ENCODE results near the gene TSC22D2.

The TSC22D2 gene

DNA sequence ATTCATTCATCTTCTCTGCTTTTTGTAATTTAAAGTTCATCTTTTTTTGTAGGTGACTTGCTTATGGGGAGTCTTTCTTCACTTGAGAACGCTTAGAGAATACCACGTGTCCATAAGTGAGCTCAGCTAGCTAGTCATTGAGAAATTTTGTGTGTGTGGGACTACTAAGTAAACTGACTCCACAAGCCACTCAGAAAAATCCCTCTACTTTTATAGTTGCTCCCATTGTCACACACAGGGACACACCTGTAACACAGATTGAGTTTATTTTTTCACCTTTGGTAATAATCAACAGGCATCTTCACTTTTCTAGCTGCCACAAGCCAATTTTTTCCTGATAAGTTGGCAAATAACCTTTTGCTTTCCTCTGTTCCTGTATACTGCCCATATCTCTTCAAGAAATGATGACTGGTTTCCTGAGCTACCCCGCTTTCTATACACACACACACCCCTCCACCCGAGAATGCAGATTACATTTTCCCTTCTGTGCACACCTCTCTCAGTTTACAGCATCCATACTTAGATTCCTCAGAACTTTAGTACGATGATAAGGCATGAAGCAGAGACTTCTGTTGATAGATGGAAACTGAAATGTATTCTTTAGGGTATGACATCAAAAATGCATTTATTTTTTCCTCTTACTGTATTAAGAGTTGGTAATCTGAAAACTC is 4.6 kb downstream of the TSC22D2 start:
- DNase-seq = no peak

DNA sequence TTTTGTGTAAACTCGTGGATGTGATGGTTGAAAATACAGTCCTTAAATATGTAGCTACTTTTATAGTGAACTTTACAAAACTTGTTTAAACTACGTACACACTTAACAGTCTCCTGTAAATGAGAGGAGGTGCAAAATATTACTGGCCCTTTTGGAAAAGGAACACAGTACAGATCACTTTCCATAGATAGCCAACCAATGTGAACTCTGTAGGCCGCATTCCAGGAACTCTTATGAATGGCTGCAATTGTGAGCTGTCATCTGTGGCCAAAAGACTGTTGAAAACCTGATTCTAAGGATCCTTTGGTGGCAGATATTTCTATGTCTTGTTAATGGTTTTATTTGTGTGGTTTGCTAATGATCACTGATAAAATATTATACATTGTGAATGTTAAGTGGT is 6.2 kb downstream of the TSC22D2 start:
- DNase-seq = peak in 1 of 2 experiments; percentile 67

DNA sequence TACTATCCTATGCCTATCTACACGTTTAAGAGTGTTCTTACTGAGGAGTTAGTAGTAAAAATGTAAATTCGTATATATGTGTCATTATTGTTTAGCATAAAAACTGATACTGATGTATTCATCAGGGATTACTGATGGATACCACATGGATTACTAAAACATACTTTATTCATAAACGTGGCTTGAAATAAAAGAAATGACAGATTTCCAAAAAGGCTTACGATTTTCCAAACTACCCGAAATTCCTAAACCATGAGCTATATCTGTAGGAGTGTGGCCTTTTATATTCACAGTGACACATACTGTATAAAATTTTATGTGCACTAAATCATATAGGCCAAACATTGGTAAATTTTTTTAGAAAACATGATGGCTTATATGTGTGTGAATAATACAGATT is 6.9 kb downstream of the TSC22D2 start:
- no peak for DNase-seq

DNA sequence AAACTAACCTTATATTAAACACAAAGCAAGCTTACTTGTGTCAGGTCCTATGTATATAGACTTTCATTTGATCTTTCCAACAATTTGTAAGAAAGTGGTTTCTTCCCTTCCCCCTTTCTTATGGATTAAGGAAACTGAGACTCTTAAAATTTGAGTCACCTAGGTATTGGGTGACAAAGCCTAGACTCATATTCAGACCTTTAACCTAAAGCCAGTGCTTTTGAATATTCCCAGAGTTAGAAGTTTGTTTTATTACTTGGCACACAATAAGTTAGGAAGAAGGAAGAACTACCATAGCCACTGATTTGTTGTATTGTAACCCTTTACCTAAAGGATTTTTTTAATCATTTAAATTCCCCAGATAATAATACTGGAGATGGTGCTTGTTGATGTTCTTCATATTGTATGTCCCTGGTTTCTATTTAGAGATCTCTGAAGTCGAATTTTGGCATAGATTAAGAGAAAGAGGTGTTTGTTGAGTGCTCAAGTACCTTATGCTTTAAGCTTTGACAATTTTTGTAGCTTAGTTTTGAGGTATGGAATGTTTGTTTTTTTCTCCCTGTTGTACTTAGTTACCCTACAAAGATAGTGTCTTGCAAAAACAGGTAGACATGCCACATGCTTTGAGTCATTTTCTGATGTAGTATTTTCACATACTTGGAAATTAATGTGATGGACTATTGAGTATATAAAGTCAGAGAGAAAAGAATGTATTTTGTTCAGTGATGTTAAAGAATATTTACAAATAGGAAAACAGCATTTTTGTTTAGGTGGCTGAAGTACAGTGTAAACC is 11.2 kb downstream of the TSC22D2 start:
- DNase-seq = no peak

DNA sequence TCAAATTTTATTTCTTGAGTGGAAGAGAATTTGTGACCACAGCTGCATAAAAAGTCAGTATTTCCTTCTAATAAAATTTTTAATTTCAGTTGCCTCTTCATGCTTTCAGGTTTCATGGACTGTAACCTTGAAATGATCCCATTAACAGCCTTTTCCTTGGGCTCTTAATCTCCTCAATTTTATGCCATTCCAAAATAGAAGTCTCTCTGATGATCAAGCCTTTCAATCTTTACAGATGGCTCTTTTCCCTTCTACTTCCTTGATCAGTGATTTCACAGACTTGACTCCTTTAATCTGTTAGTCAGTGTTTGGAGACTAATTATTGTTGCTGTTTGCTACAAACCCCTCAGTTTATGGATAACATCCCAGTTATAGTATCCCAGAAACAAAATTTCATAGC is 11.9 kb downstream of the TSC22D2 start:
- no peak for DNase-seq

DNA sequence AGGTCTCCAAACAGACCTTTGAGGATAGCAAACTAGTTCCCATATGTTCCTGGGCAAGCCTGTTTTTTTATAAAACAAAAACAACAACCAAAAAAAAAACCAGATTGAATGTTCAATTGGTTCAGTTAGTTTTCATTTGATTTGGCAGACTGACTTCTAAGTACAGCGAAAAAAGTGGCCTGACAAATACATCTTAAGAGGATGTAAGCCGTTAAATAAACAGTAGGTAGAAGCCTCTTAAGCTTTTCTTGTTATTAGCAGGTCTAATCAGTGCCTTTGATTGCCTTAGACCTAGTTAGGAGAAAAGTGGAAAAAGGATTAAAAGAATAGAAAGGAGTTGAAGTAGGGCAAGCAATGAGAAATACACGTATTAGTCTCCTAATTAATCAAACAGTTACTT is 13.2 kb downstream of the TSC22D2 start:
- no peak for DNase-seq

DNA sequence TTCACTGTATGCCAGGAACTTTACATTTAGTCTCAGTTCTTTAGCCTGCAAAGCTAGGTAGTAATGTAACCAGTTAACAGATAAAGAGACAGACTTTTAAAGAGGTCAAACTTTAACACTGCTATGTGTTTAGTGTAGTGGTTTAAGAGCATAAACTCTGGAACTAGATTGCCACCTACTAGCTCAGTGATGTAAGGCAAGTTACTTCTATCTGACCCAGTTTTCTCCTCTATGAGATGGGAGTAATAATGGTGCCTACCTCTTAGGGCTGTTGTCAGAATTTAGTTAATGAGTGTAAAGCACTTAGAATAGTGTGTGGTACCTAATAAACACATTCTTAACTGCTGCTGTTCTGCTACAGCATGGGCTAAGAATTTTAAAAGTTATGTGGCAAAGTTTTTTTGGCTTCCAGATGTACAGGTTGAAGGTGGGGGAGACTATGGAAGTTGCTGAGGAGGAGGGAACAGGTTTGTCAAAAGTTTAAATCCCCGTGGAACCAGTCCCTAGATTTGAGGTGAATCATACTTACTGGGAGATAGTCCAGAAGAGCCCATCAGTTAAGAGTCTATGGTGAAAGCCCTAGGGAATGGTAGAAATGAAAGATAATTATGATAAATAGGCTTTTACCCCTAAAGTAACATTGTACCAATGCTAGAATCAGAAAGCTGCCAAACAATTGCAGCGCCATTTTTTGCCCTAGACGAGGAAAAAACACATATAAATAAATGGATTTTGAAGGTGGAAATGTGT is 13.9 kb downstream of the TSC22D2 start:
- DNase-seq = peak in 1 of 2 experiments; percentile 33

DNA sequence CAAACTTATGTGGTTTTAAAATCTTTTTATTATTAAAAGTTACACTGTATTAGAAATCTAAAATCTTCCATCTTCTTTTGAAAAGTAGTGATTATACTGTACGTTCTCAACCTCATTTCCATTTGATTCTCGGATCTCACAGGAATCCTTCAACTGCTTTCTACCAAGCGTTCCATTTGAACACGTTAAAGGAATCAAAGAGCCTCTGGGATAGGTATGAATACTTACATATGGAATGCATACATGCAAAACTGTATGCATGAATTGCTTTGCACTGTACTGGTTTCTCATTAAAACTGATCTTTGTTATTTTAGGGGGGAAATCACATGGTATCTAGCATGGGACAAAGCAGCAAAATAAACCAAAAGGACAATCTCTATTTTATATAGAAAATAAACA is 14.8 kb downstream of the TSC22D2 start:
- no peak for DNase-seq

DNA sequence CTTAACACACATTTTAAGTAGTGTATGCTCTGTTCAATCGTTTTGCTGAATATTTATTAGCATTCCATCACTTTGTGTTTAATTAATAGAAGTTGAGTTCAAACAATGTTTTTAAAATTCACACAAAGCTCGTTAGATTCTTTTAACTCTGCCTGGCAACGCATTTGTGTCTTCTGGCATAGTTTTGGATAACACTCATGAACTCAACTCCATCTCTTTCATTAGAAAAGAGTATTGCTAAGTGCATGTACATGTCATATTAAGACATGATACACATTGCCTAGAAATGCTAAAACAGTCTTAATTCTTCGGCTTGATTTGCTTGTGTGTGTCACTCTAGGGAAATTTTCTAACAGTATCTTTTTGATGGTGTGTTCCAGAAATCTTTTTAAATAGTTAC is 15.7 kb downstream of the TSC22D2 start:
- DNase-seq = no peak

DNA sequence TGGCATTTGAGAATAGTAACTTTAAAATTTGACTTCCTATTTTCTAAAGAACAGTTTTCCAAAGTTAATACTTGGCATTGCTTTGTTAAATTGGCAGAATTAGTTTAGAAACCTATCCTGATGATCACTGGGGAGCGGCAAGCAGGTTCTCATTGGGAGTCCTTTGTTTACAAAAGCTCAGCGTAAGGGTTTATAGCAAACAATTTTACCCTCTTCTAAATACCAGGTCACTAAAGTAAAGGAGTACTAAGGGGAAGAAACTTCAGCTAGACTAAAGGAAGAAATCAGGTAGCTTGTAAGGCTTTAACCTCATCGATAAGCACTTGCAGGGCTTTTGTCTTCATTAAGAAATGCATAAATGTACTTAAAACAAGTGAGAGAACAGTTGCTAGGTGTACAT is 18.2 kb downstream of the TSC22D2 start:
- DNase-seq = no peak

DNA sequence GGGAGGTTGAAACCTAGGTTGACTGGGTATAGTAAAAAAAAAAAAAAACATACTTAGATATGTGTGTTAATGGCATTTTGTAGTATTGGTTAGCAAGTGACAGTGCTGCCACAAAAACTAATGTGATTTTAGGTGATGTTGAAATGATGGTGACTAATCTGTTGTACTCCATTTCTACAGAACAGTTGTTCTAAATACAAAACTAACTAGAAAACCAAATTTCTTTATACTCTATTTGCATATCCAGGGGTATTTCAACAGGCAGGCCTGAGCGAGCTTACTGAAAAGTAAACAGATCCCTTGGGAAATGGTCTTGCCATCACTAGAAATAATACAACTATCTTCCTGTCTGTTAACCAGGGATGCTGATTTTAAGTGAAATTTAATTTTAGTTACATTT is 20.5 kb downstream of the TSC22D2 start:
- no peak for DNase-seq

DNA sequence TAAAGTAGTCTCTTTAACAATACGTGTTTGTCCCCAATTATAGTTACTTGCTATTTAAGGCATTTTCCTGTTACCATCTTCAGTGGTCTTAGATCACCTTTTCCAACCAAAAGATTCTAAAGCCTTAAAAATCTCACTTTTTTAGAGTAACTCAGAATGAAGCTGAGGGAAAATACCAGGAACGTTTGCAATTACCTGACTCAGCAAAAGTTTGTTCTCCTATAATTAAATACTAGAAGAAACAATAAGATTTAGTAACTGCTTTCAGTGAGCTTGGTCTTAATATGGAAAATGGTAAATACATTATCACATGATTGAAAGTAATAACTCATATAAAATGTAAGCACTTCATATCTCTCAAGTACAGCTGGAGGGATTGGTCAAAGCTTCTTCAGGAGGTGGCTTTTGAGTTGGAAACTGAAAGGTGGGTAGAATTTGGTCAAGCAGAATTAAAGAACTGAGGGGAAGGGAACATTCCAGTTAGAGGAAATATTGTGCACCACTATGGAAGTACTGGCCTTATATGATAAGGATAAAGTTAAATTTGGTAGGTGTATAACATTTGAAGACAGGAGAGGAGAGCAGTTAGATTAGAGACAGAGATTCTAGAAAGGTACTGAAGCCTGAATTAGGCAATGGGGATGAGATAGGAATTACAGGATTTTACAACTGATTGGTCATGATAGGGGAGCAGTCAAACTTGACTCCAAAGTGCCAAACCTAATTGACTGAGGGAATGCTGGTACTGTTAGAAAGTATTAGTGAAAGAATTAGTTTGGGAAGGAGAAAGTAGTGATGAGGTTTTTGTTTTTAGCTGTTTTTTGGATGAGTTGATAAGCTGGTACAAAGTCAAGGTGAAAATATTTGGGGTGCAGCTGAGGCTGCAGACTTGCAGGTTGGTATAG is 21.9 kb downstream of the TSC22D2 start:
- DNase-seq = no peak

DNA sequence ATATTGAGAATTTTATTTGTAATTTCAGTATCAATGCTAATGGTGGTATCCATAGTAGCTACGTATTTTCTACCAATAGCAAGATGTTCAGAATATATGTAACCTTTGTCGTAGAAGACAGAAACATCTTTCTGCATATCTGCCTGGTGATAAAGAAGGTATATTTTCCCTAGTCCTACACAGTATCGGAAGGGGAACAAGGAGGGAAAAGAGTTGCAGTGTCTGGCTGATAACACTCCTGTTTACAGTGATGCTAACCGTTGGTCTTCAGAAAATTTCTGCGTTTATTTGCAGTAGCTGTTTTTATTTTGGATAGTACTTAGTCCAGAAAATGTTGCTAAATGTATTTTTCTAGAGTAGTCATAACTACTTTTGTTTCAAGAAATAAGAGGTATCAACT is 25.2 kb downstream of the TSC22D2 start:
- DNase-seq = no peak

DNA sequence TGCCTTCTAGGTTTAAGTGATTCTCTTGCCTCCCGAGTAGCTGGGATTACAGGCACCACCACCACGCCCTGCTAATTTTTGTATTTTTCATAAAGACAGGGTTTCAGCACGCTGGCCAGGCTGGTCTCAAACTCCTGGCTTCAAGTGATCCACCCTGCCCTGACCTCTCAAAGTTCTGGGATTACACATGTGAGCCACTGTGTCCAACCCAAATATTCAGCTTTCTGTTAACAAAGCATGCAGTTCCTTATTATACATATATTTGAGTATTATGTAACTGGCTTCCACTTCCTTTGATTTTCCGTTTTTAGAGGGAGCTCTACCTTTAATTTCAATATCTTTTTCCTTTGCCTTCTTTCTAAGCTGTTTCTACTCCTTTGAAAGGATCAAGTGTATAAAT is 26.1 kb downstream of the TSC22D2 start:
- no peak for DNase-seq

DNA sequence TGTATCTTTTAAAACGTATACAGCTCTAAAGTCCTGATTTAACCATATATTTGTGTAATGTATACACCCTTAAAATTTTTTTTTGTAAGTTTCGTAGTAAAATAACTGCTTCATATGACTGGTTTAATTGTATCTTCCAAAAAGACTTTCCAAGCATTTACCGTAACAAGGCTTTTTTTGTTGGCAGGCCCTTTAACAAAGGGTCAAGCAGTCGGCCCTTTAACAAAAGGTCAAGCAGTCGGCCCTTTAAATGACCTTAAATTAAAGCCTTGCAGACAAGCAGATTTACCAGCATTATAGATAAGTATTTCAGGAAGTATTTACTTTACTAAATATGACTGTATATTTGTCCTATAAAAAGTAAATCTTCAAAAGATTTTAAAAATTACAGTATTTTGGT is 28.1 kb downstream of the TSC22D2 start:
- DNase-seq = no peak

DNA sequence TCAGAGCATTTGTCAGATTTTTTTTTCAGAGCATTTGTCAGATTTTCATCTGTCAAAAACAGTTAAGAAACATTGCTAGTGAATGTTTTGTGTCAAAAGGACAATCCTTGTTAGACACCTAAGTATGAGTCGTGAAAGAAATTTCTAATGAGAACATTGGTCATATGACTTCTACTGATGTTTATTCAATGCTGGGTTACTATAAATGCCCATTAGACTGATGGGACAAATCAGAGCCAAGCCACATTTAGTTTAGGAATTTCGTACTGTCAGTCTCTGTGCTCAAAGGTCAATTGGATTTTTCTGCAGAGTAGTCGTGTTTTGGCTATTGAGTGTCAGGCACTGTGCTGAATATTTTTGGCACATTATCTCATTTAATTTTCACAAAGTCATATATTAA is 31.6 kb downstream of the TSC22D2 start:
- no peak for DNase-seq

DNA sequence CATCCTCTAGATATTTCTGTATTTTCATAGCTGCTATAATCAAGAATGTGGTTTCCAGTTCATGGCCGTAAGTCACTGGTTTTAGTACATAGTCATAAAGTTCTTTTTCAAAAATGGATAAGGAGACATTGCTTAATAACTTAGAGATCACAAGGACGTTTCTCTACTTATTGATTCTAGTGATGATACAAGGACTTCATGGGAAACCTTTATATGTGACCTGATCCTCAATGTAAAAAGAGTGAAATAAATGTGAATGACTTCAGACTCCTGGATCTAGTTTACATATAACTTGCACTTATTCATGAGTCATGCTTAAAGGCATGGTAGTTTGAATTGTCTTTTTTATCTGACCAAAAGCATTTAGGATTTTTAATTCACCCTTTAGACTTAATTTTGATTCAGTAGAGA is 35.2 kb downstream of the TSC22D2 start:
- DNase-seq = no peak

DNA sequence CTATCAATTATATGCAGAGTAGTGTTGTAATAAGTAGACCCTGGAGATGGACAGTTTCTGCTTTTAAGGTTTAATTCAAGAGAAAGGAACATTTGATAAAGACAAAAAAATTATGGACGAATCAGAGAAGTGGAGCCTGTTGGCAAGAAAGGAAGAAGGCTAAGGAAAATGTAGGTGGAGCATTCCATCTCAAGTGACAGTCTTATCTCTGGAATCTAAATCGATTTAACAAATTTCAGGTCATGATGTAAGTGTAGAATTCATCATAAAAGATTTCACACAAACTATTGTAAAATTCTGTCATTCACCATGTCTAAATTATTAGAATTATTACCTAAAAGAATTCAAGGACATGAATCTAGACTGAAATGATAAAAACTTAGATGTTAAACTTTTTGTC is 36.3 kb downstream of the TSC22D2 start:
- DNase-seq = no peak

DNA sequence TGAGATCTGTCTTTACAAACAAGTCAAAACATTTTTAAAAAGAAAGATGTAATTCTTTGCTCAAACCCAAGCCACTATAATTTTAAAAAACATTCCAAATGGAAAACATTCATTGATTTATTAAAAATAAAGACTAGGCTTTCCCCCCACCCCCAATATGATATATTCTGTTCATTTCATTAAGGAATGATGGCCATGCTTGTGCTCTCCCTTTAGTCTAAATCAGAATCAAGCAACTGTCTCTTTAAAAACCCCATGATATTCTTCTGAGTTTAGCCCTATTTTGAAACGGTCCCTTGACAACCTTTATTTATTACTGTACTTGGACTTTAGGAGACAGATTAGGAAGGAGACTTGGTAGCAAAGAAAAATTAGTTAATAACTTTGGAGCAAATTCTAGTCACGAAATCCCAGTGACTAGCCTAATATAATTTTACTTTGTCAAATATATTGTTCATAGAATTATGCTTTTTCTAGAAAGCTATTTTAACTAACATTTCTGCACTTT is 38.4 kb downstream of the TSC22D2 start:
- no peak for DNase-seq

DNA sequence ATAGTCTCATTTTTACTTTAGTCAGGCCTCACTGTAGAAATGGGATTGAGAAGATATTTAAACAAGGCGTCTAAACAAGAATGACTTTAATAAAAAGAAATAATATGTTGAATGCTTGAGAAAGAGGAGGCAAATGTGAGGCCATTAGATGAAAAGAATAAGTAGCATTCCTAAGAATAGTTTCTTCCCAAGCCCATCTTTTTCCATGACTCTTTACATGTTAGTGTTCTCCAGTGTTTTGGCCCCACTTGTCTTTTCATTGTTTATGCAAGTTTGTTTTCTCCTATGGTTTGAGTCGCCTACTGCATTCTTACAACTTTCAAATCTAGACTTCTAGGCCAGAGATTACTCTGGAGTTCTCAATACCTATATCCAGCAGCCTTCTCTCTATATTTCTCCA is 39.0 kb downstream of the TSC22D2 start:
- no peak for DNase-seq

DNA sequence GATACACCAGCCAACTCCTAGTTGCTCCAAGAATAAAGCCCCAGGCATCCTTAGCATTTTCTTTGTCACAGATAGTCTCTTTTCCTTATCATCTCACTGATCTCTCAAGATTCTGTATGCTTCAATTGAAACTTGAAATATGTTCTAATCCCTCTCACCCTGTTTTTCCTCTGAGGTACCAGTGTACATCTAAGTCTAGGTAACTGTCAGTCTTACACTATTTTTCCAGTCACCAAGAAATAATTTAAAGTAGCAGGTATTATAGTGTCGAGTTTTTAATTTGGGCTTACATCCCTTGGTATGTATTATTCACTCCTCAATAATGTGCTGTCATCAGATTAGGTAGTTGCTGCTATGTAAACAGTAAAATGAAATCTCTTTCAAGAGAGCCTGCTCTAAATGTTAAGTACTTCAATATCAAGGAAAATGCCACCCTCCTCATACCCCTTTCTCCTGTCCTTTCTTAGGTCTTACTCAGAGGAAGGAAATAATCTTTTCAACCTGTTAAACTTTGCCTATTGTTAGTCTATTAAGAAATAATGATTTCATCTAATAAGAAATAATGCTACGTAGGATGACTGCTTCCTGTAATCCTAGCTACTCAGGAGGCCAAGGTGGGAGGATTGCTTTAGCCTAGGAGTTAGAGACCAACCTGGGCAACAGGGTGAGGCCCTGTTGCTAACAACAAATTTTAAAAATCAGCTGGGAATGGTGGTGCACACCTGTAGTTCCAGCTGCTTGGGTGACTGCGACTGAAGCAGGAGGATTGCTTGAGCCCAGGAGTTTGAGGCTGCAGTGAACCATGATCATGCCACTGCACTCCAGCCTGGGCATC is 39.8 kb downstream of the TSC22D2 start:
- no peak for DNase-seq
